GM12875 (cell line): ENCODE data around the gene PATL1.
"Not testable (repeated sequence)": the region's sequence is repeated elsewhere in the genome, so short reads cannot be mapped to it uniquely, and the experiment has no call there.

Experiments
- H3K4me3 ChIP-seq: one replicate; pipeline ENCODE4 v1.5.1; 2011; ENCODE audit warnings: low read depth, low read length, control low read depth
- CTCF ChIP-seq: IDR thresholded peaks from 2 replicates; pipeline ENCODE4 v1.5.1; 2011; ENCODE audit warnings: low read depth, mild to moderate bottlenecking, control low read depth, inconsistent platforms, low read length, moderate library complexity, borderline replicate concordance; ENCODE audit not compliant: insufficient read depth

Gene PATL1

GRCh38 chr11:59630493-59630892 lies 38.3 kb downstream of the PATL1 start:
- no peak for TF ChIP-seq CTCF
- no peak overlapping the region for H3K4me3 ChIP-seq

GRCh38 chr11:59629996-59630395 lies 38.8 kb downstream of the PATL1 start:
- TF ChIP-seq CTCF = no peak
- H3K4me3 ChIP-seq = no peak overlapping the region

GRCh38 chr11:59626969-59627368 lies 41.9 kb downstream of the PATL1 start:
- H3K4me3 ChIP-seq = not testable (repeated sequence)

GRCh38 chr11:59625703-59626102 lies 43.1 kb downstream of the PATL1 start:
- H3K4me3 ChIP-seq = no peak overlapping the region
- no peak for TF ChIP-seq CTCF

GRCh38 chr11:59617876-59618275 lies 51.0 kb downstream of the PATL1 start:
- no peak for TF ChIP-seq CTCF
- H3K4me3 ChIP-seq = no peak overlapping the region

- peak overlapping the region; percentile 37 for H3K4me3 ChIP-seq
- TF ChIP-seq CTCF = no peak
Measured at GRCh38 chr11:59616396-59616982, 52.3 kb downstream of the PATL1 start.

- no peak for TF ChIP-seq CTCF
- peak within 1 kb of the TSS; percentile 63 for H3K4me3 ChIP-seq
Measured at GRCh38 chr11:59615637-59616395, 53.0 kb downstream of the PATL1 start, which contains the start of gene OSBP. Gene OSBP (minus strand): TSS chr11:59615774. CDS start chr11:59615664, 110 bp downstream.
